ENCODE results near the gene CNR2.
"Not testable (repeated sequence)": the region's sequence is repeated elsewhere in the genome, so short reads cannot be mapped to it uniquely, and the experiment has no call there.

The CNR2 gene

DNA sequence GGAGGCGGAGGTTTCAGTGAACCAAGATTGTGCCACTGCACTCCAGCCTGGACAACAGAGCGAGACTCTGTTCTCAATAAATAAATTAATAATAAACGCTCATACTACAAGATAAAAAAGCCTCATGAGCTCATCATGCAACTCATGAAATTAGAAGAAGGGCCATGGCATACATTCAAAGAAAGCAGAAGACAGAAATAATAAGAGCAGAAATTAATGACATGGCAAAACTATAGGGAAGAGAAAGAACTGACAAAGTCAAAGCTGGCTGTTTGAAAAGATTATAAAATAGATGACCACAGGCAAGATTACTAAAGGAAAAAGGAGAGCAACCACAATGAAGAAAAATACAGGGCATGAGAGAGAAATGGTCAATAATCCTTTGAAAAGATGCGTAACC is 30.4 kb downstream of the CNR2 start:
- no peak for DNase-seq

DNA sequence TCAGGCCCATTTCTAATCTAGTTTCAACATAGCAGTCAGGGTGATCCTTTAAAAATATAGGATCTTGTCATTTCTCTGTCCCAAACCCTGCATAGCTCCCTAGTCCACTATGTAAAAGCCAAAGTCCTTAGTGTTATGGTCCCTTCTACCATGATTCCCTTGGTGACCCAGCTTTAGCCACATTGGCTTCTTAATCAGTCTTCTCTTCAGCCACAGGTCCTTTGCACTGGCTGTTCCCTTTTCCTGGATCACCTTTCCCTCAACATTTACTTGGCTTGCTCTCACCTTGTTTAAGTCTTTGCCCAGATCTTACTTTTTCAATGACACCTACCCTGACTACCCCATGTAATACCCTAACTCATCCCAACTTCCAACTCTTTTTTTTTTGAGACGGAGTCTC is 33.4 kb downstream of the CNR2 start:
- no peak for DNase-seq

DNA sequence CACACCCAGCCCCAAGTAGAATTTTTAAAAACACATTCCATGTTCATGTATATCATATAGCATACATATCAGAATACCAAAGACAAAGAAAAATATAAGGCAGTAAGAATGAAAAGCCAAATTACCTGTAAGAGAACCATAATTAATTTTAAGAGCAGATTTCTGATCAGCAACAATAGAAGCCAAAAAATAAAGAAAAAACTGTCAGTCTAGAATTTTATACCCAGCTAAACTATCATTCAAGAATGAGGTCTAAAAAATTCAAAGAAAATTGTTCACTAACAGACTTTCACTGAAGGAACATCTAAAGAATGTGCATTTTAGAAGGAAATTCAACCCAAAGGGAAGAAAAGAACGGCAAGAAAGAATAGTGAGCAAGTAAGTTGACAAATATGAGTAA is 34.5 kb downstream of the CNR2 start:
- DNase-seq = no peak

DNA sequence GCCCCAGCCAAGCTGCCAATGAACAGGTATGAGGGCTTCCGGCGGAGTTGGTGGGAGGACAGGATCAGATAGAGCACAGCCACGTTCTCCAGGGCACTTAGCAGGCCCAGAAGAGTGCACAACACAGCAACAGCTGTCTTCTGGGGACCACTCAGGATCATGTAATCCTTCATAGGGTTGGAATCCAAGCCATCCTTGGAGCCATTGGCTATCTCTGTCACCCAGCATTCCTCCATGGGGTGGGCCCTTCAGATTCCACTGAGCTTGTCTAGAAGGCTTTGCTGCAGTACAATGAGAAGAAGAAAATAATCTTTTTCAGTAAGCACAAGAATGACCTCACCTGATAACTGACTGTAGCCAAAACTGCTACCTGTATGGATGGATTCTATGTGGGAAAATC is 37.8 kb downstream of the CNR2 start:
- no peak for DNase-seq

DNA sequence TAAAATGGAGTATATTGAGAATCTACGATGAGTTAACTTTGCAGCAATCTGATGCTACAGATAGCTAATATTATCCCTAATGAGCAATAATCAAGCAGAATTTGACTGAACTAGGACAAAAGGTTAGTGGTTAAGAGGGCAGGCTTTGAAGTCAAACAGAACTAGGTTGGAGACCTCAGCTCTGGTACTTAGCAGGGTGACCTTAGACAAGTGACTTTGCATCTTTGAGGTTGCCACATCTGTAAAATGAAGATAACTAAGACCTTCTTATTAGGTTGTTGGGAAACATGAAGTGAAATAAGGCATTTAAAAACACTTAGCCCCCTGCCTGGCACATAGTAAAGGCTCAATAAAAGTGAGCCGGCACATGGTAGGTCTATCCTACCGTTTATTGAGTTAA is 40.7 kb downstream of the CNR2 start:
- DNase-seq = no peak

DNA sequence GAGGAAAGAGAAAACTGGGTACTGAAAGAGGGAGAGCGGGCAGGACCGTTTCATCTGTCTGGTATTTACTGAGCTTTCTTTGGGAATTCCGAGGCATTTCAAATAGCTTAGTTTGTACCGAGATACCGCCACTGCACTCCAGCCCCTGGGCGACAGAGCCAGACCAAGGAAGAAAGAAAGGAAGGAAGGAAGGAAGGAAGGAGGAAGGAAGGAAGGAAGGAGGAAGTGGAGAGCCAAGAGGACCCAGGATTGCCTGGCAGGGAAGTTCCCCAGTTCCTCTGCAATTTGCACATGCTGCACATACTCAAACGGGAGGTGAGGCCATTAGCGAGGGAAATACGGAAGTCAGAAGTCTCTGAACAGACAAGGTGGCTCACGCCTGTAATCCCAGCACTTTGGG is 44.1 kb downstream of the CNR2 start:
- DNase-seq = no peak

DNA sequence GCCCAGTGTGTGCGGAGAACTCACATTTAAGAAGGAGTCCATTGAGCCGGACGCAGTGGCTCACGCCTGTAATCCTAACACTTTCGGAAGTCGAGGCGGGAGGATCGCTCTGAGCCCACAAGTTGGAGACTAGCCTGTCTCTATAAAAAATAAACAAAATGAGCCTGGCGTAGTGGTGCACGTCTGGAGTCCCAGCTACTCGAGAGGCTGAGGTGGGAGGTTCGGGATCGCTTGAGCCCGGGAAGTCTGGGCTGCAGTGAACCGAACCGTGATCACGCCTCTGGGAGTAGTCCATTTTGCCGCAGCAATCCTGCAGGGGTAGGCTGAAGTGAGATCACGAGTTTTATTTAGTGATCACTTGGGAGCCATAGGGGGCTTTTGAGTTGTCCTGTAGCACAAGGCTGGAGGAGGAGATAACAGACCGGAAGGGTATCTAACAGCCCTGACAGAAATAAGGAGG is 44.6 kb downstream of the CNR2 start:
- DNase-seq = peak; percentile 64

DNA sequence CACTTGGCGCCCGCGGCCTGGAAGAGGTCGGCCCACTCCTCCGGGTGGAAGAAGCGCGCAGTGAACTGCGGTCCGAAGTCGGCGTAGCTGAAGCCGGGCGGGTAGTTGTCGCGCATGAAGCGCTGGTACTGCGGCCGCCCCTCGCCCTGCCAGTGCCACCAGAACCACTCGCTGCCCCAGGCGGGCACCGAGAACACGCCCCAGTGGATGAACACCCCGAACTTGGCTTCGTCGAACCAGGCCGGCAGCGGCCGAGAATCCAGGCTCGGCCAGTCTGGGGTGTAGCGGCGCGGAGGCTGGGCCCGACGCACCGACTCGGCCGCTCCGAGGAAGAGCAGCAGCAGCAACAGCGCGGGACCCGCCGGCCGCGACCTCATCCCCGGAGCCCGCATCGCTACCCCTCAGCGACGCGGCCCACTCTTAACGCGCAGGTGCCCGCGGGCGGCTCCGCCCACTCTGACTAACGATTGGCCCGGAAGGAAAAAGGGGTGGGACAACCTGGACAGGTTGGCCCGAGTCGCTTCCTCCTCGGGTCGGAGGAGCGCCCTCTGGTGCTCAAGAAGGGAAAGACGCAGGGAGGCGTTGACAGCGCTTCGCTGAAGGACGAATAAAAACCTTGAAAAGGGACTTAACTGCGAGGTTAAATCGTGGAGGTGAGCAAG is 45.1 kb downstream of the CNR2 start, which contains the start of gene FUCA1:
Gene FUCA1, minus strand, starts transcription at position 396 of the 662 bp plus-strand sequence. Its CDS starts 4 bp downstream, at position 392.
- peak; percentile 97 for DNase-seq

DNA sequence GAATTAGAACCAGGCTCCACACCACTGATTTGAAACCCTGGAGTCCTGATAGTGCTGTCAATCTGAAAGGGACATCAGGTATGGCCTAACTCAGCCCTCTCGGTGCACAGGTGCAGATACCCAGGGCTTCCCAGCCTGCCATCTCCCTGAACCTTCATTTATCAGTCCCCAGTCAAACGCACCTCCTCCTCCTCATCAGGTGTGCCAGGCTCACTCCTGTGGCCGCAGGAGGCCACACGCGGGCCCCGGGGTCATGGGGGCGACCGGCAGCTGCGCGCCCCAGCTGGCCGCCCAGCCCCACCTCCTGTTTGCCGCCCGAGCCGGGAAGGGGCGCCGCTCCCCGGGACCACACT is 45.6 kb downstream of the CNR2 start:
- no peak for DNase-seq

DNA sequence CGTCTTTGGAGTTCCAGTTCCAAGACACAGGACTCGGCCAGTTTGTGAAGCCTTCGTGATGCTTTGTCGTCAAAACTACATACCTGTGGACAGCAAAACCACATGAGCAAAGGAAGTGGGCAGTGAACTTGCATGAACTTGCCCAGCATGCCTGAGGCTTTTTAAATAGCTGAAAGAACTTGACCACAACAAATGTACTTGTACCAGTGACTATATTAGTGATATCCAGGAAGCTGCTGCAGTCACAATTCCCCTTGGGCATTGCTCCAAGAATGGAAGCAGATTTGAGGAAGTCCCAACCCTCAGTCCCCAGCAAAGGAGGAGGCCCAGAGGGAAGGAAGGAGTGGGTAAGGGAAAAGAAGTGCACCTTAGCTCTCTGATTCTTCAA is 47.6 kb downstream of the CNR2 start:
- no peak for DNase-seq

DNA sequence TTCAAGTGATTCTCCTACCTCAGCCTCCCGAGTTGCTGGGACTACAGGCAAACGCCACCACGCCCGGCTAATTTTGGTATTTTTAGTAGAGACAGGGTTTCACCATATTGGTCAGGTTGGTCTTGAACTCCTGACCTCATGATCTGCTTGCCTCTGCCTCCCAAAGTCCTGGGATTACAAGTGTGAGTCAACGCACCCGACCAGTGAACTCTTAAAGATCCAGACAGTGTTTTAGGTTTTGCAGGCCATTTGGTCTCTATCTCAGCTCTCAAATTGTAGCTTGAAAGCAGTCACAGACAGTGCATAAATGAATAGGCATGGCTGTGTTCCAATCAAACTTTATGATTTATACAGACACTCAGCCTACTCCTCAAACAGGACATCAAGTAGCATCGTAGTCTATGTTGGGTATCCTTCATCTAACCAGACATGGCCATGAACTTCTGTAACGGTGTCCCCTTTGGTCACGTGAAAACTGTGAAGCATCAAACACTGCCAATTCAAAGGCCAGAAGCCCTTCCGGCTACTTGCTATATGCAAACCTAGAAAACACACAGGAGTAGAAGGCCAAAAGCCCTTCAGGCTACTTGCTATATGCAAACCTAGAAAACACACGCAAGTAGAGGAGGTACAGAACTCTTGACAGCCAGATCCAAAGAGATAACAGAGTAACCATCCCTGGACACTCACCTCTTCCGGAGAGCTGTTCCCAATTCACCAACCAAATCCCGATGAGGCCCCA is 48.2 kb downstream of the CNR2 start:
- no peak for DNase-seq

DNA sequence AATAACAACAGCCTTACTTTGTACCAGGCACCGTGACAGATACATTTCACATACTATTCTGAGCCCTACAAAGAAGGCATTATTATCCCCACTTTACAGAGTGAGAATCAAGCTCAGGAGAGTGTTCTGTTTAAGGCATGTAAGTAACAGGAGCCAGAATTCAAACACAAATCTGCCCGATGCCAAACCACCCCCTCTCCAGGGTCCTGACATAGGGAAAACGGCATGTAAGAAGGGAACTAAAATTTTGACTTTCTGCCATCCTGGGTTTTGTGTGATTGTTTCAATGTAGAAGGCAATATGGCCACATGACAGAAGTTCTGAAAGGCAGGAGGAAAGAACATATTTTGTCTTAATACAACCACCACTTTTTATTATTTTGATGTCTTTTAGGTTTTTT is 50.5 kb downstream of the CNR2 start:
- DNase-seq = no peak

DNA sequence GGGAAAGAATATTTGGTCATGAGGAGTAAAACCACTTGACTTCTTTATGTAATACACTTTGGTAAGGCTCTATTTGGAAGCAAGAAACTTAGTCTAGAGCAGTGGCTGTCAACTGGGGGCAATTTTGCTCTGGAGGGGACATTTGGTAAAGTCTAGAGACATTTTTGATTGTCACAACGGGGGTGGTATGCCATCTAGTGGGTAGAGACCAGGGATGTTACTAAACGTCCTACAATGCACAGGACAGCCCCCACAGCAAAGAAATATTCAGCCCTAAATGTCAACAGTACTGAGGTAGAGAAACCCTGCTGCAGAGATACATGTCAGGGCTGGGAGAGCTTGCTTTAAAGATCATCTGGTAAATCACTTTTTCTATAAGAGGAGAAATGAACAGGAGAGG is 58.6 kb downstream of the CNR2 start:
- DNase-seq = no peak

DNA sequence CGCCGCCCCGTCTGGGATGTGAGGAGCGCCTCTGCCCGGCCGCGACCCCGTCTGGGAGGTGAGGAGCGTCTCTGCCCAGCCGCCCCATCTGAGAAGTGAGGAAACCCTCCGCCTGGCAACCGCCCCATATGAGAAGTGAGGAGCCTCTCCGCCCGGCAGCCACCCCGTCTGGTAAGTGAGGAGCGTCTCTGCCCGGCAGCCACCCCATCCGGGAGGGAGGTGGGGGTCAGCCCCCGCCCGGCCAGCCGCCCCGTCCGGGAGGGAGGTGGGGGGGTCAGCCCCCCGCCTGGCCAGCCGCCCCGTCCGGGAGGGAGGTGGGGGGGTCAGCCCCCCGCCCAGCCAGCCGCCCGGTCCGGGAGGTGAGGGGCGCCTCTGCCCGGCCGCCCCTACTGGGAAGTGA is 60.0 kb downstream of the CNR2 start:
- not testable (repeated sequence) for DNase-seq

DNA sequence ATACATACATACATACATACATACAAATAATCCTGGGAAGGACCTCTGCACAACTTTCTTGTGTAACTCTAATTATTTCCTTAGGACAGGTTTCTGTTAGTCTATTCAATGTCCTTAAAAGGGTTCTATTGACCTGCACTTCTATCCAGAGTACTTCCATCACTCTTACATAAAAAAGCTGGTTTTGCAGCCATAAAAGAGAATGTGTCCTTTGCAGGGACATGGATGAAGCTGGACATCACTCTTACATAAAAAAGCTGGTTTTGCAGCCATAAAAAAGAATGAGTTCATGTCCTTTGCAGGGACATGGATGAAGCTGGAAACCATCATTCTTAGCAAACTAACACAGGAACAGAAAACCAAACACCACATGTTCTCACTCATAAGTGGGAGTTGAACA is 61.8 kb downstream of the CNR2 start:
- DNase-seq = not testable (repeated sequence)

DNA sequence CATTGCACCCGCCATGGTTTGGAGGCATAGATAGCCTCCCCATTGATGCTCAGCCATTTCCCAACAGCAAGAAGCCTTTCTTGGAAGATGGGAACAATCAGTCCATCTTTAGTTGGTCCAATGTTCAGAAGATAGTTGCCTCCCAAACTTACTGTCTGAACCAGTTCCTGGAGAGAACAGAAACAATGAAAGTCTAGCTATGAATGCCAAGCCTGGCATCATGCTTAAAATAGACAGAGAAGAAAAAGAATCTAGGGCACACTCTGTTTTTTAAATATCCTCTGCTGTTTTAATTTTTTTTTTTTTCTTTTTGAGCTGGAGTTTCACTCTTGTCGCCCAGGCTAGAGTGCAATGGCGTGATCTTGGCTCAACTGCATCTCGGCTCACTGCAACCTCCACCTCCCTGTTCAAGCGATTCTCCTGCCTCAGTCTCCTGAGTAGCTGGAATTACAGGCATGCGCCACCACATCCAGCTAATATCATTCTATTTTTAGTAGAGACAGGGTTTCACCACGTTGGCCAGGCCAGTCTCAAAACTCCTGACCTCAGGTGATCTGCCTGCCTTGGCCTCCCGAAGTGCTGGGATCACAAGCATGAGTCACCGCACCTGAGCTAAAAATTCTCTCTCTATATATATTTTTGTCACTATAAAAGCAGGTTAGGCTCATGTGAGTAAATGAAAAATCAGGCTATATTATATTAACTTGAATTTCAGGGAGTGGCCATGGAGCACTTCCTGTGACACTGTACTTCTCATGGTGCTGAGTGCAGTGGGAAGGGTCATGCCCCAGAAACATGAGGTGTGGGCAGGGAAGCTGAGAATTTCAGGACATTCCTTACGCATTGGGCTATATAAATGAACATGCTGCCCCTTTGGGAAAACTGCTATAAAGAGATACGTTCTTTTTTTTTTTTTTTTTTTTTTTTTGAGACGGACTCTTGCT is 64.2 kb downstream of the CNR2 start:
- DNase-seq = no peak

DNA sequence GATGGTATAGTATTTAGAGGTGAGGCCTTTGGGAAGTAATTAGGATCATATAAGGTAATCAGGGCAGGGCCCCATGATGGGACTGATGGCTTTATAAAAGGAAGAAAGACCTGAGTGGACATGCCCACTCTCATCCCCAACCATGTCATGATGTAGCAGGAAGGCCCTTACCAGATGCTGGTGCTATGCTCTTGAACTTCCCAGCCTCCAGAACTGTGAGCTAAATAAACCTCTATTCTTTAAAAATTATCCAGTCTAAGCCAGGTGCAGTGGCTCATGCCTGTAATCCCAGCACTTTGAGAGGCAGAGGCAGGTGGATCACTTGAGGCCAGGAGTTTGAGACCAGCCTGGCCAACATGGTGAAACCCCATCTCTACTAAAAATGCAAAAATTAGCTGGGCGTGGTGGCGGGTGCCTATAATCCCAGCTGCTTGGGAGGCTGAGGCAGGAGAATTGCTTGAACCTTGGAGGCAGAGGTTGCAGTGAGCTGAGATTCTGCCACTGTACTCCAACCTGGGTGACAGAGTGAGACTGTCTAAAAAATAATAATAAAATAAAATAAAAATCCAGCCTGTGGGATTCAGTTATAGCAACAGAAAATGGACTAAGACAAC is 65.6 kb downstream of the CNR2 start:
- not testable (repeated sequence) for DNase-seq

DNA sequence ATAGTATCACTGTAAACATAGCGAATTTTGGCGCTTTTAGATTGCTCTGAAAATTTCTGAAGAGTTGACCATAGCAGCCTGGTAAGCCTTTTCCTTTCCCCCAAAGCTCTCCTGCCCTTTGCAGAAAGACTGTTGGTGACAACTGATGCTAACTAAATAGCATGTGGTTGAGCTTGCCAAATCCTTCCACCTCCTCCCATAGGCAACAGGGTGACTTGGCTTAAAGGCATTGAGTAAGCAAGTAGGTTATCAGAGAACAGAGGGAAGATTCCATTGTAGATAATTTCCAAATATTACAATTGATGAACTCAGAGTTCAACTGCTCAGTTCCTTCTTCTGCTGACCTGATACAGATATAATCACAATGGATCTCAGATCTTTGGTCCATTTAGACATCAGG is 68.0 kb downstream of the CNR2 start:
- DNase-seq = no peak

DNA sequence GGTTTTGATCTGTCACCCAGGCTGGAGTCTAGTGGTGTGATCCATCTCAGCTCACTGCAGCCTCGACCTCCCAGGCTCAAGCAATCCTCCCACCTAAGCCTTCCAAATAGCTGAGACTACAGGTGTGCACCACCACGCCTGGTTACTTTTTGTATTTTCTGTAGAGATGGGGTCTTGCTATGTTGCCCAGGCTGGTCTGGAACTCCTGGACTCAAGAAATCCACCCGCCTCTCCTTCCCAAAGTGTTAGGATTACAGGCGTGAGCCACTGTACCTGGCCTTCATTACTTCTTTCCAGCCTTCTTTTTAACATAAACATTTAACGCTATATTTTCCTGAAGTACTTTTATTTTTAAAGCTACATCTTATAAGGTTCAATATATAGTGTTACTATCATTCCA is 69.5 kb downstream of the CNR2 start:
- DNase-seq = no peak

DNA sequence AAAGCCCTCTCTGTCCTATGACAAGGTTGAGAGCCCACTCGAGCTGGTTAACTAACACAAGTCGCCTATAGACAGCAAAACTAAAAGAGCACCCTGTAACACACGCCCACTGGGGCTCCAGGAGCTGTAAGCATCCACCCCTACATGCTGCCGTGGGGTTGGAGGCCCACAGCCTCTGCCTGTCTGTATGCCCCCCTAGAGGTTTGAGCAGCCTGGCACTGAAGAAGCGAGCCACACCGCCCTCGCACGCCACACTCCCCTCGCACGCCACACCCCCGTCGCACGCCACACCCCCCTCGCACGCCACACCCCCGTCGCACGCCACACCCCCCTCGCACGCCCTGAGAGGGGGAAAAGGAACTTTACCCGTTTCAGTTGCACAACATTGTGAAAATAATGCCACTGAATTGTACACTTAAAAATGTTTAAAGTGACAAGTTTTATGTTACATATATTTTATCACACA is 74.7 kb downstream of the CNR2 start:
- peak; percentile 69 for DNase-seq

DNA sequence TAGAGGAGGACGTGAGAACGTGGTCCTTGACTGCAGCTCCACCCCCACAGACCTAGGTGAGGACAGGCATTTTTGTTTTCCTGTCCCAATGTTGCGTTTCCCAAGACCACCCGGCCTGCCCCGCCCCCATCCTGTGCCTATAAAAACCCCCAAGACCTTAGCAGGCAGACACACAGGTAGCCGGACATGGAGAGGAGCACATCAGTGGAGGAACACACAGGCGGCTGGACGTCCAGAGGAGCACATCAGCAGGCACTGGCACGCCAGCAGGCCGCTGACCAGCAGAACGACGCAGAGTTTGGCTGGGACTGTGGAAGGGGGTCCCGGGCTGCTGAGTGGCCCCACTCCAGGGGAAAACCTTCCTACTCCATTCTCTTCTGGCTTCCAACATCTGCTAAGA is 75.3 kb downstream of the CNR2 start:
- no peak for DNase-seq

DNA sequence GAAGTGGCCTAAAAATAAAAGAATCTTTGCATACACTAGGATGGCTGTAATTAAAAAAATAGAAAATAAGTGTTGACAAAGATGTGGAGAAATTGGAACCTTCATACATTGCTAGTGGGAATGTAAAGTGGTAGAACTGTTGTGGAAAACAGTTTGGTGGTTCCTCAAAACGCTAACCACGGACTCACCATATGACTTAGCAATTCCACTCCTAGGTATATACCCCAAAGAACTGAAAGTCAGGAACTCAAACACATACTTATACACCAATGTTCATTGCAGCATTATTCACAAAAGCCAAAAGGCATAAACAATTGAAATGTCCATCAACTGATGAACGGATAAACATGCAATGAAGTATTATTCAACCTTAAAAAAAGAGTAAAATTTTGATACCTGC is 77.1 kb downstream of the CNR2 start:
- no peak for DNase-seq

DNA sequence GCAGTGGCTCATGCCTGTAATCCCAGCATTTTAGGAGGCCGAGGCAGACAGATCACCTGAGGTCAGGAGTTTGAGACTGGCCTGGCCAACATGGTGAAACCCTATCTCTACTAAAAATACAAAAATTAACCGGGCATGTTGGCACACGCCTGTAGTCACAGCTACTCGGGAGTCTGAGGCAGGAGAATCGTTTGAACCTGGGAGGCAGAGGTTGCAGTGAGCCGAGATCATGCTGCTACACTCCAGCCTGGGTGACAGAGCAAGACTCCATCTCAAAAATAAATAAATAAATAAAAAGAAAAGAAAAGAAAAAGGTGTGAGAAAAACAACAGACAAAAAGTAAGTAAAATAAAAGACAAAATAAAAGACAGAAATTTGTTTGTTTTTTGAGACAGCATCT is 79.0 kb downstream of the CNR2 start:
- not testable (repeated sequence) for DNase-seq
